HG03103 (cell line): ENCODE results near the gene MARF1.
"Not testable (repeated sequence)": the region's sequence is repeated elsewhere in the genome, so short reads cannot be mapped to it uniquely, and the experiment has no call there.

Source experiments
- ATAC-seq: cut with Tn5 transposase; IDR thresholded peaks from one replicate; pipeline ENCODE4 v1.9.1; 2021; ENCODE audit warnings: low read depth; ENCODE audit not compliant: unreplicated experiment

Gene MARF1, protein sequence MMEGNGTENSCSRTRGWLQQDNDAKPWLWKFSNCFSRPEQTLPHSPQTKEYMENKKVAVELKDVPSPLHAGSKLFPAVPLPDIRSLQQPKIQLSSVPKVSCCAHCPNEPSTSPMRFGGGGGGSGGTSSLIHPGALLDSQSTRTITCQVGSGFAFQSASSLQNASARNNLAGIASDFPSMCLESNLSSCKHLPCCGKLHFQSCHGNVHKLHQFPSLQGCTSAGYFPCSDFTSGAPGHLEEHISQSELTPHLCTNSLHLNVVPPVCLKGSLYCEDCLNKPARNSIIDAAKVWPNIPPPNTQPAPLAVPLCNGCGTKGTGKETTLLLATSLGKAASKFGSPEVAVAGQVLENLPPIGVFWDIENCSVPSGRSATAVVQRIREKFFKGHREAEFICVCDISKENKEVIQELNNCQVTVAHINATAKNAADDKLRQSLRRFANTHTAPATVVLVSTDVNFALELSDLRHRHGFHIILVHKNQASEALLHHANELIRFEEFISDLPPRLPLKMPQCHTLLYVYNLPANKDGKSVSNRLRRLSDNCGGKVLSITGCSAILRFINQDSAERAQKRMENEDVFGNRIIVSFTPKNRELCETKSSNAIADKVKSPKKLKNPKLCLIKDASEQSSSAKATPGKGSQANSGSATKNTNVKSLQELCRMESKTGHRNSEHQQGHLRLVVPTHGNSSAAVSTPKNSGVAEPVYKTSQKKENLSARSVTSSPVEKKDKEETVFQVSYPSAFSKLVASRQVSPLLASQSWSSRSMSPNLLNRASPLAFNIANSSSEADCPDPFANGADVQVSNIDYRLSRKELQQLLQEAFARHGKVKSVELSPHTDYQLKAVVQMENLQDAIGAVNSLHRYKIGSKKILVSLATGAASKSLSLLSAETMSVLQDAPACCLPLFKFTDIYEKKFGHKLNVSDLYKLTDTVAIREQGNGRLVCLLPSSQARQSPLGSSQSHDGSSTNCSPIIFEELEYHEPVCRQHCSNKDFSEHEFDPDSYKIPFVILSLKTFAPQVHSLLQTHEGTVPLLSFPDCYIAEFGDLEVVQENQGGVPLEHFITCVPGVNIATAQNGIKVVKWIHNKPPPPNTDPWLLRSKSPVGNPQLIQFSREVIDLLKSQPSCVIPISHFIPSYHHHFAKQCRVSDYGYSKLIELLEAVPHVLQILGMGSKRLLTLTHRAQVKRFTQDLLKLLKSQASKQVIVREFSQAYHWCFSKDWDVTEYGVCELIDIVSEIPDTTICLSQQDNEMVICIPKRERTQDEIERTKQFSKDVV (N-terminal part only)

GRCh38 chr16:15643048-15643945, at the start of gene MARF1:
Gene MARF1 (minus strand): TSS chr16:15643154. CDS start chr16:15639233, 3,921 bp downstream.
- peak; percentile 35 for ATAC-seq

GRCh38 chr16:15692508-15692907, 49.6 kb upstream of the MARF1 start:
- not testable (repeated sequence) for ATAC-seq

GRCh38 chr16:15691046-15691445, 48.1 kb upstream of the MARF1 start:
- no peak for ATAC-seq

GRCh38 chr16:15690296-15690695, 47.3 kb upstream of the MARF1 start:
- ATAC-seq, result no peak

- ATAC-seq, result no peak
These were observed 46.3 kb upstream of the MARF1 start for GRCh38 chr16:15689290-15689689.

- no peak for ATAC-seq
These were observed 43.3 kb upstream of the MARF1 start for GRCh38 chr16:15686287-15686686.

DNA sequence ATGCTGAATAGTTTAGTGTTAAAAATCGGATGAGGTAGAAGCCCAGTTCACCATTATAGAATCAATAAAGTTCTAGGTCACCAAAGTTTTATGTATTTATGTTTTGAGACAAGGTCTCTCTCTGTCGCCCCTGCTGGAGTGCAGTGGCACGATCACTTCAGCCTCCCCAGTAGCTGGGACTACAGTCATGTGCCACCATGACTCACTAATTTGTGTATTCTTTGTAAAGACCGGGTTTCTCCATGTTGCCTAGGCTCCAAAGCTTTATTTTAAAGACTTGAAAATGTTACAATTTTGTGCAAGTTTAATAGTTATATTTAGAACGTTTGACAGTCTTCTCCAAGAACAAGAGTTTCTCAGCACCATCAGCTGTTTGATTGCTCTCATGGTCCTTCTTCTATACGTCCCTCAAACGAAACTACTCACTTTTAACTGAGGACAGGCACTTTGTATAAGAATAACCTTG, 39.2 kb upstream of the MARF1 start:
- ATAC-seq, result no peak

DNA sequence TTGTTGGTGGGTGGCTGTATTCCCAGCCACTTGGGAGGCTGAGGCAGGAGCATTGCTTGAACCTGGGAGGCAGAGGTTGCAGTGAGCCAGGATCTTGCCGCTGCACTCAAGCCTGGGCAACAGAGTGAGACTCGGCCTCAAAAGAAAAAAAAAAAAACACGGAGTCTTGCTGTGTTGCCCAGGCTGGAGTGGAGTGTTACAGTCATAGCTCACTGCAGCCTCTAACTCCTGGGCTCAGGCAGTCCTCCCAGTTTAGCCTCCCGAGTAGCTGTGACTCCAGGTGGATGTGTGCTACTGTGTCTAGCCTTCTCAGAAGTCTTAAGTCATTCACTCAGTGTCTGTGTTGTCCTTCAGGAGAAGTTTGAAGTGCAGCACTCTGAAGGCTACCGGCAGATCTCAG, 34.5 kb upstream of the MARF1 start:
- no peak for ATAC-seq

DNA sequence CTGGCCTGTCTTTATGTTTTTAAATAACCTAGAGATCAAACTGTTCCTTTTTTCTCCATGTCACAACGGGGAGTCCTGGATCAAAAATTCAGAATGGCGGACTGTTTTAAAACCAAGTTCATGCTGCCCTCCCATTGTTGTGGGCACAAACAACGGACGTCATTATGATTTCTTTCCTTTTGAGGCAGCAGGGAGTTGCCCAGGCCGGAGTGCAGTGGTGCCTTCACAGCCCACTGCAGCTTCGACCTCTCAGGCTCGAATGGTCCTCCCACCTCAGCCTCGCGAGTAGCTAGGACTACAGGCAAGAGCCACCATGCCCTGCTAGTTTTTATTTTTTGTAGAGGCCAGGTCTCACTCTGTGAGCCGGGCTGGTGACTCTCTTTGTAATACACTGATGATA, 33.6 kb upstream of the MARF1 start:
- no peak for ATAC-seq

DNA sequence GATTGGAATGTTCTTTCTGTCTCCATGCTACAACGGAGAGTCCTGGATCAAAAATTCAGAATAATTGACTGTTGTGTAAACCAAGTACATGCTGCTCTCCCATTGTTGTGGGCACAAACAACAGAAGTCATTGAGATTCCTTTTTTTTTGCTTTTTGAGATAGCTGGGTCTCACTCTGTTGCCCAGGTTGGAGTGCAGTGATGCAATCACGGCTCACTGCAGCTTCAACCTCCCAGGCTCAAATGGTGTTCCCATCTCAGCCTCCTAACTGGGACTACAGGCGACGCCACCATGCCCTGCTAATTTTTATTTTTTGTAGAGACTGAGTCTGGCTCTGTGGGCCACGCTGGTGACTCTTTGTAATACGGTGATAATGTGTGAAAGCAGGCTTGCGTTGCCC, 31.6 kb upstream of the MARF1 start:
- no peak for ATAC-seq

DNA sequence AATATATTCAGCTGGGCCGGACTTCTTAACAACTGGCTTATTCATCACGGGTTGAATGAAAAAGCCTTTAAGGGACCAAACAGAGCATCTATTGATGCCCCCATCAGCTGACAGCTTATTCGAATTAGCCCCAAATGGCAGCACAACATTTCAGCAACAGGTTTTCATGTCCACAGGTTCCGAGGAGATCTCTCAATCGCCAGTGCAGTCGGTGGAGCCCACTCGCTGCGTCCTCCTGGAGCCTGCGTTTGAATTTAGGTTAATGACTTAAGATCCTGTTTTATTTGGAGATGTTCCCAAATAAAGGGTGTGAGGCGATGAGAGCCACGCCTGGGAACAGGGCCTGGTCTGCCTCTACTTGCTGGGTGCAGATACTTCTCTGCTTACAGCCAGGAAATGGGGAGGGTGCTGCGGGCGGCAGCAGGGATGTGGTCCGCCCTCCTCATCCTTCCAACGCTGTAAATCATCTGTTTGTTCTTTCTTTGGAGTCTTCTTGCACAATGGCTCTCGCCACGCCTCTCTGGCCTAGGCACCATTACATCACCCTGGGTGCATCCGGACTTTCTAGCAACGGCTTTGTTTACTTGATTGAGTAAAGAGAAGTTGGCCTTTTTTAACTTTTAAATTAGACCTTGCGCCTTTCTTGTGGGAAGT, 29.7 kb upstream of the MARF1 start:
- ATAC-seq, result no peak

- ATAC-seq, result not testable (repeated sequence)
These were observed 29.2 kb upstream of the MARF1 start for GRCh38 chr16:15672127-15672513.

DNA sequence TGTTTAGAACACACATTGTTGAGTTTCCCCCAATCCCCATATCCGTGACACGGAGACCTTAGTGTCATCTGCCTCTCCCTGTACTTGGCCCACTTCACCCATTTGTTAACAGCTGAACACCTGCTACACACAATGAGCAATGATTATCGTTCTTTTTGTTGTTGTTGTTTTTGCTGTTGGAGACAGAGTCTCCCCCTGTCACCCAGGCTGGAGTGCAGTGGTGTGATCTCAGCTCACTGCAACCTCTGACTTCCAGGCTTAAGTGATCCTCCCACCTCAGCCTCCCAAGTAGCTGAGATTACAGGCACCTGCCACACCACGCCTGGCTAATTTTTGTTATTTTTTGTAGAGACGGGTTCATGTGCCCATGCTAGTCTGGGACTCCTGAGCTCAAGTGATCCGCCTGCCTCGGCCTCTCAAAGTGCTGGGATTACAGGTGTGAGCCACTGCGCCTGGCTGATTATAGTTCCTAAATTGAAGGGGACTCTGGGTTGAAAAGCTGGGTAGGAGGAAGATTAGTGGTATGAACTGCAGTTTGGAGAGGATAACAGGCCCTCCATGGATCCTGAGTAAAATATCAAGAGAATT, 28.7 kb upstream of the MARF1 start:
- no peak for ATAC-seq

DNA sequence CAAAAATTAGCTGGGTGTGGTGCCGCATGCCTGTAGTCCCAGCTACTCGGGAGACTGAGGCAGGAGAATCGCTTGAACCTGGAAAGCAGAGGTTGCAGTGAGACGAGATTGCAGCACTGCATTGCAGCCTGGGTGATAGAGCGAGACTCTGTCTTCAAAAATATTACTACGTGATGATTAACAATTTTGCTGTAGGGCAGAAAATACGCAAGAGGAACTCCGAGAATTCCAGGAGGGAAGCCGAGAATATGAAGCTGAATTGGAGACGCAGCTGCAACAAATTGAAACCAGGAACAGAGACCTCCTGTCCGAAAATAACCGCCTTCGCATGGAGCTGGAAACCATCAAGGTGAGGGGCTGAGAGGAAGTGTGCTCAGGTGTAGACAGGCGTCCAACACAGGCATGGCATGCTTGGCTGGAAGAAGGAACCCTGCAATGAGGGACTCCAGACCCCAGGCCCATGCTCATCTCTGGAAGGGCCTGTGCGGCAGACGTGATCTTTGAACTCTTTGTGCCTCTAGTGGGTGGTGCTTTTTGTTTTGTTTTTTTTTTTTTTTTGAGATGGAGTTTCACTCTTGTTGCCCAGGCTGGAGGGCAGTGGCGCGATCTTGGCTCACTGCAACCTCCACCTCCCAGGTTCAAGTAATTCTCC, 24.3 kb upstream of the MARF1 start:
- ATAC-seq, result no peak

- no peak for ATAC-seq
These were observed 22.2 kb upstream of the MARF1 start for GRCh38 chr16:15665107-15665506.

- no peak for ATAC-seq
These were observed 17.2 kb upstream of the MARF1 start for GRCh38 chr16:15660203-15660601.

DNA sequence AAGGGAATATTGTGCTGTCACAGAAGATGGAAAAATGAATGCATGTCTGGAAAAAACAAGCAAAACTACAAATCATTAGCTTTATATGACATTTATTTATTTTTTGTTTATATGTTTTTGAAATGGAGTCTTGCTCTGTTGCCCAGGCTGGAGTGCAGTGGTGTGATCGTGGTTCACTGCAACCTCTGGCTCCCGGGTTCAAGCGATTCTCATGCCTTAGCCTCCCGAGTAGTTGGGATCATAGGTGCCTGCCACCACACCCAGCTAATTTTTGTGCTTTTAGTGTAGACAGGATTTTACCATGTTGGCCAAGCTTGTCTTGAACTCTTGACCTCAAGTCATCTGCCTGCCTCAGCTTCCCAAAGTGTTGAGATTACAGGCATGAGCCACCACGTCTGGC, 15.6 kb upstream of the MARF1 start:
- no peak for ATAC-seq

GRCh38 chr16:15658149-15658548, 15.2 kb upstream of the MARF1 start:
- ATAC-seq, result no peak
